Measurements from ENCODE around the gene GPS1. TPM values are rescaled to one million over a fixed set of nuclear protein-coding genes. Genes with fewer than 3 reads are reported as not detected.

The GPS1 gene
- total and polyA plus RNA-seq, 9 of the 15 experiments (the other 6 are each of a cell fraction or from before 2014, with no cell fraction given): 3.1 to 167 (median 69.9) TPM

GRCh38 chr17:82030470-82031302 lies 21.0 kb upstream of the GPS1 start (continued):
- TF ChIP-seq, protein P1, sequence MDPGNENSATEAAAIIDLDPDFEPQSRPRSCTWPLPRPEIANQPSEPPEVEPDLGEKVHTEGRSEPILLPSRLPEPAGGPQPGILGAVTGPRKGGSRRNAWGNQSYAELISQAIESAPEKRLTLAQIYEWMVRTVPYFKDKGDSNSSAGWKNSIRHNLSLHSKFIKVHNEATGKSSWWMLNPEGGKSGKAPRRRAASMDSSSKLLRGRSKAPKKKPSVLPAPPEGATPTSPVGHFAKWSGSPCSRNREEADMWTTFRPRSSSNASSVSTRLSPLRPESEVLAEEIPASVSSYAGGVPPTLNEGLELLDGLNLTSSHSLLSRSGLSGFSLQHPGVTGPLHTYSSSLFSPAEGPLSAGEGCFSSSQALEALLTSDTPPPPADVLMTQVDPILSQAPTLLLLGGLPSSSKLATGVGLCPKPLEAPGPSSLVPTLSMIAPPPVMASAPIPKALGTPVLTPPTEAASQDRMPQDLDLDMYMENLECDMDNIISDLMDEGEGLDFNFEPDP (CRISPR knock-in tag; IDR thresholded peaks at IDR 0.05): no peak
- no peak for TF ChIP-seq MCM3 (IDR thresholded peaks at IDR 0.05)
- peak; percentile 22; the same call in 1 of the 2 replicates for TF ChIP-seq NR2C2 (CRISPR knock-in tag; IDR thresholded peaks at IDR 0.05)
- no peak; the same call in 1 of the 2 replicates for TF ChIP-seq NR2C2 (tag; IDR thresholded peaks at IDR 0.05)
- TF ChIP-seq, protein P2, sequence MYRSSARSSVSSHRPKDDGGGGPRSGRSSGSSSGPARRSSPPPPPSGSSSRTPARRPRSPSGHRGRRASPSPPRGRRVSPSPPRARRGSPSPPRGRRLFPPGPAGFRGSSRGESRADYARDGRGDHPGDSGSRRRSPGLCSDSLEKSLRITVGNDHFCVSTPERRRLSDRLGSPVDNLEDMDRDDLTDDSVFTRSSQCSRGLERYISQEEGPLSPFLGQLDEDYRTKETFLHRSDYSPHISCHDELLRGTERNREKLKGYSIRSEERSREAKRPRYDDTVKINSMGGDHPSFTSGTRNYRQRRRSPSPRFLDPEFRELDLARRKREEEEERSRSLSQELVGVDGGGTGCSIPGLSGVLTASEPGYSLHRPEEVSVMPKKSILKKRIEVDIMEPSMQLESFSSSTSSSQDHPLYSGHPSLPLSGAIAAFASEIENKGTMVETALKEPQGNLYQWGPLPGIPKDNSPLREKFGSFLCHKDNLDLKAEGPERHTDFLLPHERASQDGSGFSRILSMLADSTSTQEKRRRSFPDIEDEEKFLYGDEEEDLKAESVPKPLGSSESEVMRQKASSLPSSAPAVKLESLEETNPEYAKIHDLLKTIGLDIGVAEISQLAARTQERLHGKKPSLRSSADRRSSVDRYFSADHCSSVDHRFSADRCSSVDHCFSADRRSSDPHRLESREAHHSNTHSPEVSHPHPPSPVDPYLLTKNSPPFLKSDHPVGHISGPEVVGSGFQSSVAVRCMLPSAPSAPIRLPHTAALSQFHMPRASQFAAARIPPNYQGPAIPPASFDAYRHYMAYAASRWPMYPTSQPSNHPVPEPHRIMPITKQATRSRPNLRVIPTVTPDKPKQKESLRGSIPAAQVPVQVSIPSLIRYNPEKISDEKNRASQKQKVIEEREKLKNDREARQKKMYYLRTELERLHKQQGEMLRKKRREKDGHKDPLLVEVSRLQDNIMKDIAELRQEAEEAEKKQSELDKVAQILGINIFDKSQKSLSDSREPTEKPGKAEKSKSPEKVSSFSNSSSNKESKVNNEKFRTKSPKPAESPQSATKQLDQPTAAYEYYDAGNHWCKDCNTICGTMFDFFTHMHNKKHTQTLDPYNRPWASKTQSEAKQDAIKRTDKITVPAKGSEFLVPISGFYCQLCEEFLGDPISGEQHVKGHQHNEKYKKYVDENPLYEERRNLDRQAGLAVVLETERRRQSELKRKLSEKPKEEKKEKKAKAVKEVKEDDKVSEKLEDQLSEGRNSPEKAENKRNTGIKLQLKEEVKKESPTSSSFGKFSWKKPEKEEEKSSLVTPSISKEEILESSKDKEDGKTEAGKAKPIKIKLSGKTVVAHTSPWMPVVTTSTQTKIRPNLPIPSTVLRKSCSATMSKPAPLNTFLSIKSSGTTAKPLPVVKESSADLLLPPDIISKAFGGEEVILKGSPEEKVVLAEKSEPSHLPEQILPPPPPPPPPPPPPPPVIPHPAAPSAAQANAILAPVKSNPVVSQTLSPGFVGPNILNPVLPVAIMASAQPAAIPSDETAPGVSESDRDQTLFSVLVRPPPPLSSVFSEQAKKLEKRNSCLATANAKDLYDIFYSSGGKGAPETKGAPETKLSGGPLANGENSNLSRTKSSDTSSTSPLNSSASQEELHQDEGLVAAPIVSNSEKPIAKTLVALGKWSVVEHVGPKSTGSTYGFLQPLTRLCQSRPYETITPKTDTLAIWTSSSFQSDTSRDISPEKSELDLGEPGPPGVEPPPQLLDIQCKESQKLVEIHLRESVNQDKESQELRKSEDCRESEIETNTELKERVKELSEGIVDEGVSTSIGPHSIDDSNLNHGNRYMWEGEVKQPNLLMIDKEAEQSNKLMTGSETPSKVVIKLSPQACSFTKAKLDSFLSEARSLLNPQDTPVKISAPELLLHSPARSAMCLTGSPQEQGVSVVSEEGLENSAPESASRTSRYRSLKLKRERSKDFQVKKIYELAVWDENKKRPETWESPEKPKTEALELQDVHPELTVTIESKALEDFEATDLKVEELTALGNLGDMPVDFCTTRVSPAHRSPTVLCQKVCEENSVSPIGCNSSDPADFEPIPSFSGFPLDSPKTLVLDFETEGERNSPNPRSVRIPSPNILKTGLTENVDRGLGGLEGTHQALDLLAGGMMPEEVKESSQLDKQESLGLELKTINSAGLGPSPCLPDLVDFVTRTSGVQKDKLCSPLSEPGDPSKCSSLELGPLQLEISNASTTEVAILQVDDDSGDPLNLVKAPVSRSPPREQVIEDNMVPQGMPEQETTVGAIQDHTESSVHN (IDR thresholded peaks at IDR 0.05; ENCODE audit: borderline replicate concordance in 1 of 2, low read depth in 1 of 2): no peak
- TF ChIP-seq HDAC1 (IDR thresholded peaks at IDR 0.05): peak in 1 of 2 experiments; percentile 77; a peak in 2 of 4 replicates
- TF ChIP-seq, protein P3, sequence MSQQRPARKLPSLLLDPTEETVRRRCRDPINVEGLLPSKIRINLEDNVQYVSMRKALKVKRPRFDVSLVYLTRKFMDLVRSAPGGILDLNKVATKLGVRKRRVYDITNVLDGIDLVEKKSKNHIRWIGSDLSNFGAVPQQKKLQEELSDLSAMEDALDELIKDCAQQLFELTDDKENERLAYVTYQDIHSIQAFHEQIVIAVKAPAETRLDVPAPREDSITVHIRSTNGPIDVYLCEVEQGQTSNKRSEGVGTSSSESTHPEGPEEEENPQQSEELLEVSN (IDR thresholded peaks at IDR 0.05; ENCODE audit: borderline replicate concordance in 1 of 2, extremely low read depth in 1 of 2, insufficient read depth in 1 of 2, insufficient read length in 1 of 2, low read depth in 1 of 2, low read length in 1 of 2, poor library complexity in 1 of 2, severe bottlenecking in 1 of 2): peak; percentile 62 to 69
- no peak for TF ChIP-seq DNMT1 (IDR thresholded peaks at IDR 0.05)
- no peak for TF ChIP-seq MEF2A (IDR thresholded peaks at IDR 0.05; ENCODE audit: control insufficient read depth, low read depth, low read length)
- TF ChIP-seq ZNF239 (CRISPR knock-in tag; IDR thresholded peaks at IDR 0.05): no peak
- 0 out of 2 replicates have a peak, but pooled peaks have one; percentile 41 for TF ChIP-seq TCF7 (IDR thresholded peaks at IDR 0.05; ENCODE audit: borderline replicate concordance)
- no peak for TF ChIP-seq POU5F1 (IDR thresholded peaks at IDR 0.05; ENCODE audit: borderline replicate concordance, low read depth, low read length, partially characterized antibody)
- TF ChIP-seq ZNF512 (tag; IDR thresholded peaks at IDR 0.05): no peak

Data from K562 (cell line).